ENCODE data around the gene EML2.

The EML2 gene

DNA sequence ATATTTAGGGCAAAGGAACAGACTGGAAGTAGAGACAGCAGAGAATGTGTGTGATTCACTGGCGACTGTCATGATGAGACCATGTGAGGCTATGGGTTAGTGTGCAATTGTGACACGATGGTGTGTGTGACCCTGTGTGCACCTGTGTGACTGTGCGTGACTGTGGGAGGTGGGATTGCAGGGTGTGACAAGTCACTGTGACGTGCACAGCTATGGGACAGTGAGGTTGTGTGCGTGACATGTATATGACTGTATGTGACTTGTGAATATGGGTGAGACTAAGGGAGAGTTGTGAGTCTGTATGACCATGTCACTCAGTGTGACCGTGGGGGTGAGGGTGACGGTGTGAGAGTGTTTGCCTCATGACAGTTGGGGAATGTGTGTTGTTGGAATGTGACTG, 25.4 kb upstream of the EML2 start:
- DNase-seq (ENCODE audit: low read depth), result no peak
- TF ChIP-seq, protein P1, sequence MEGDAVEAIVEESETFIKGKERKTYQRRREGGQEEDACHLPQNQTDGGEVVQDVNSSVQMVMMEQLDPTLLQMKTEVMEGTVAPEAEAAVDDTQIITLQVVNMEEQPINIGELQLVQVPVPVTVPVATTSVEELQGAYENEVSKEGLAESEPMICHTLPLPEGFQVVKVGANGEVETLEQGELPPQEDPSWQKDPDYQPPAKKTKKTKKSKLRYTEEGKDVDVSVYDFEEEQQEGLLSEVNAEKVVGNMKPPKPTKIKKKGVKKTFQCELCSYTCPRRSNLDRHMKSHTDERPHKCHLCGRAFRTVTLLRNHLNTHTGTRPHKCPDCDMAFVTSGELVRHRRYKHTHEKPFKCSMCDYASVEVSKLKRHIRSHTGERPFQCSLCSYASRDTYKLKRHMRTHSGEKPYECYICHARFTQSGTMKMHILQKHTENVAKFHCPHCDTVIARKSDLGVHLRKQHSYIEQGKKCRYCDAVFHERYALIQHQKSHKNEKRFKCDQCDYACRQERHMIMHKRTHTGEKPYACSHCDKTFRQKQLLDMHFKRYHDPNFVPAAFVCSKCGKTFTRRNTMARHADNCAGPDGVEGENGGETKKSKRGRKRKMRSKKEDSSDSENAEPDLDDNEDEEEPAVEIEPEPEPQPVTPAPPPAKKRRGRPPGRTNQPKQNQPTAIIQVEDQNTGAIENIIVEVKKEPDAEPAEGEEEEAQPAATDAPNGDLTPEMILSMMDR (IDR thresholded peaks at IDR 0.05; ENCODE audit: low read length, missing control alignments), result no peak
- no peak overlapping the region for H3K4me3 ChIP-seq (replicated peaks; ENCODE audit: low read depth, low read length)

DNA sequence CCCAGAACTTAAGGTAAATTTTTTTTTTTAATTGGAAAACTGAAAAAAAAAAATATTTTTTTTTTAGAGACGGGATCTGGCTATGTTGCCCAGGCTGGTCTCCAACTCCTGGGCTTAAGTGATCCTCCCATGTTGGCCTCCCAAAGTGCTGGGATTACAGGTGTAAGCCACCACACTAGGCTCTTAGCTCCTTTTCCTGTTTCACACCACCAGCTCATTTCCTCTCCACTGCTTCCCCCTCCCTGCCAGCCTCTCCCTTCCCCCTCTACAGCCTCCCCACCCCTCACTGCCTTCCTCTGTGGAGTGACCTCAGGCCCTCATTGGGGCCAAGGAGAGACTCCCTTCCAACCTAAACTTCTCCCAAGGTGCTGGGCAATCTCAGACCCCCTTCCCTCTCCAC, 24.6 kb upstream of the EML2 start:
- H3K4me3 ChIP-seq (replicated peaks; ENCODE audit: low read depth, low read length), result no peak overlapping the region
- DNase-seq (ENCODE audit: low read depth), result no peak
- TF ChIP-seq, protein P1 (IDR thresholded peaks at IDR 0.05; ENCODE audit: low read length, missing control alignments), result no peak

DNA sequence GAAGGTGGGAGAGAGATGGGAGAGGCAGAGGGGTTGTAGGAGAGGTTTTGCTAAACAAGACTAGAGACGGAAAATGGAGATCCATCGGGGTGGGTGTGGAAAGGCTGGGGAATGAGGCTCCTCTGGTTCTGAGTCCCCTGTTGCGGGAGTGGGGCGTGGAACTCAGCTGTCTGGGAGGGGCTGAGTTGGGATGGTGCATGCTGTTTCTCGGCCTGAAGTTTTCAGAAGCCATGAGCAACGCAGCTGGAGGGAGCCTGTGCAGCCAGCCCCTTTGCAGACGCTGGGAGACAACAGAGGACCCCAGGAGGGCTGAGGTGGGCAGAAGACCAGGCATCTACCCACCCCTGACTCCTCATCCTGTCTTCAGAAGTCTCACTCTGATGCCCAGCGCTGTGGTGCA, 21.4 kb upstream of the EML2 start:
- no peak for DNase-seq (ENCODE audit: low read depth)
- TF ChIP-seq, protein P1 (IDR thresholded peaks at IDR 0.05; ENCODE audit: low read length, missing control alignments), result no peak
- no peak overlapping the region for H3K4me3 ChIP-seq (replicated peaks; ENCODE audit: low read depth, low read length)

DNA sequence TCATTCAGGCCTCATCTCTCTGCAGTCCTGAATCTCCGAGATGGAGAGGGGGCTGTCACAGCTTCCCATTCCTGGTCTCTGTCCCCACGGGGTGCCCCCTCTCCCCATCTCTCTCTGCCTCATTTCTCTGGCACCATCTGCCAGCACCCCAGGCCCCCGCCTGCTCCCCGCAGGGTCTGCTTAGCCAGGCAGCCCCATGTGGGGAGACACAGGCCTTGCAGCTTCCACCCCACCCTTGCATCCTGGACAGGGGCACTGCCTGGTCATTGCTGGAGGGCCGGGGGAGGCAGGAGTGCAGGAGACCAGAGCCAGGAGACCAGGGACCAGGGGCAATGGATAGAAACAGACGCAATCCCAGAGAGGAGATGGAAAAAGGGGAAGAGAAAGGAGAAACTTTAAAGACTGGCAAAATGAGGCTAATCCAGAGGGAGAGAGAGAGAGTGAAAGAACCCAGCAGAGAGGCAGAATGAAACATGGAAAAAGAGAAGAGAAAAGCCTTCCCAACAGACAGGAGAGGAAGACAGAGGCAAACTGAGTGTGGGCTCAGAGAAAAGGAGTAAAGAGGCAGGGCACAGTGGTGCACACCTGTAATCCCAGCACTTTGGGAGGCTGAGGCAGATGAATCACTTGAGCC, 20.0 kb upstream of the EML2 start:
- no peak for DNase-seq (ENCODE audit: low read depth)
- TF ChIP-seq, protein P1 (IDR thresholded peaks at IDR 0.05; ENCODE audit: low read length, missing control alignments), result no peak
- H3K4me3 ChIP-seq (replicated peaks; ENCODE audit: low read depth, low read length), result no peak overlapping the region

DNA sequence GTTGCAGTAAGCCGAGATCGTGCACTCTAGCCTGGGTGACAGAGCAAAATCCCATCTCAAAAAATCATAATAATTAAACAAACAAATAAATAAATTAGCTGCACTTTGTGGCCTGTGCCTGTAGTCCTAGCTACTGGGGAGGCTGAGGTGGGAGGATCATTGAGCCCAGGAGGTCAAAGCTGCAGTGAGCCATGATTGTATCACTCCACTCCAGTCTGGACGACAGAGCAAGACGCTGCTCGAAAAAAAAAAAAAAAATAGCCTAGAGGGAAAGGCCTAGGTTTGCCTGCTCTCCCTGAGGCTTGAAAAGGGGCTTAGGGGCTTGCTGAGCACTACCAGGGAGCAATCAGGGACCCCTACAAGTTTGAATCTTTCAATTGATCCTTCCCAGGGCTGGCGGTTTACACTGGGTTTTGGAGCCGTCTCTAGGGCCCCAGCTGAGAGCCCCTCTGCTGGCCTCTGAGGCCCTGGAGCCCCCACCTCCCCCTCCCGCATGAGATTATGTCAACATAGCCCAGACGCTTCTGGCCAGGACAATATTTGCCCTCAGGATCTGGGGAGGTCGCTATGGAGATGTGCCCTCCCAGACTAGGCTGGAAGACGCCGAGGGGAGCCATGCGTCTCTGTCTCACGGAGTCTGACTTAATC, 18.4 kb upstream of the EML2 start:
- TF ChIP-seq, protein P1 (IDR thresholded peaks at IDR 0.05; ENCODE audit: low read length, missing control alignments), result no peak
- H3K4me3 ChIP-seq (replicated peaks; ENCODE audit: low read depth, low read length), result no peak overlapping the region
- DNase-seq (ENCODE audit: low read depth), result no peak

DNA sequence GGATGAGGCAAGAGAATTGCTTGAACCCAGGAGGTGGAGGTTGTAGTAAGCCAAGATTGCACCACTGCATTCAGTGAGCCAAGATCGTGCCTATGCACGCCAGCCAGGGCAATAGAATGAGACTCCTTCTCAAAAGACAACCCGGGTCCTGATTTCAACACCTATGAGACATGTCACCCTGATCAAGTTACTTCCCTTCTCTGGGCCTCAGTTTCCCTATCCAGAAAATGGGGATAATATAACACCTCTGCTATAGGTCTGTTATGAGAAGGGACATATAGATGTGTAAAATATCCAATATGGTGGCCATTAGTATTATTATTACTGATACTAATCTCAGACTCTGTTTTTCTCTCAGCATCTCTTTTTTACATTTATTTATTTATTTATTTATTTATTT, 15.9 kb upstream of the EML2 start:
- TF ChIP-seq, protein P1 (IDR thresholded peaks at IDR 0.05; ENCODE audit: low read length, missing control alignments), result no peak

DNA sequence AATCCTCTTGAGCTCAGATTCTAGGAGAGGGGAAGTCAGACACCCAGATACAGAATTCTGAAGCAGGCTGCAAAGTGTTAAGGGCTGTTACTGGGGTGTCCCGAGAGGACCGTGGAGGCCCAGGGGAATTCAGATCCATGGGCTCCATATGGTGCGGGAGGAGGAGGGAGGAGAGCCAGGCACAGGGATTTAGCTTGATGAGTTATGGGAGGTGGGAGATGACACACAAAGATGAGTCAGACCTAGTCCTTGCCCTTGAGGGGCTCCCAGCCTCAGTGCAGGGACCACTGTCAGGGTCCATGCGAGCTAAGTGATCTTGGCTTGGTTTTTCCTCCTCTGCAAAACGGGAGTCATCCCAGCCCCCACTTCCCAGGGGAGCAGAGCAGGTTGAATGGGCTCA, 14.4 kb upstream of the EML2 start:
- TF ChIP-seq, protein P1 (IDR thresholded peaks at IDR 0.05; ENCODE audit: low read length, missing control alignments), result no peak
- no peak for DNase-seq (ENCODE audit: low read depth)
- H3K4me3 ChIP-seq (replicated peaks; ENCODE audit: low read depth, low read length), result no peak overlapping the region

More for the DNA sequence above, 15.9 kb upstream of the EML2 start:
- H3K4me3 ChIP-seq (replicated peaks; ENCODE audit: low read depth, low read length), result no peak overlapping the region
- DNase-seq (ENCODE audit: low read depth), result no peak

All from fibroblast of pulmonary artery (primary cell).